ENCODE data around the gene ST3GAL4. TPM values are rescaled to one million over a fixed set of nuclear protein-coding genes. Genes with fewer than 3 reads are reported as not detected.

ST3GAL4 gene
- total RNA-seq, 1 donor from 2014 or later: 73.1 TPM

GRCh38 chr11:126352934-126353801, 2.3 kb upstream of the ST3GAL4 start:
- TF ChIP-seq CTCF (IDR thresholded peaks at IDR 0.05): no peak
- no peaks in the 10 kb centered on the region for H3K9me3 Mint-ChIP-seq (ENCODE audit: unreplicated experiment)
- peak overlapping the region; percentile 96 for H3K27ac Mint-ChIP-seq (ENCODE audit: unreplicated experiment)
- peaks cover 7% of the 10 kb centered on the region for H3K36me3 Mint-ChIP-seq (ENCODE audit: unreplicated experiment)
- peaks cover 65% of the 10 kb centered on the region for H3K4me1 Mint-ChIP-seq (ENCODE audit: unreplicated experiment)
- H3K27me3 Mint-ChIP-seq (ENCODE audit: unreplicated experiment): no peaks in the 10 kb centered on the region
- H3K4me3 Mint-ChIP-seq (ENCODE audit: unreplicated experiment): peak overlapping the region; percentile 69
- DNase-seq (ENCODE audit: extremely low spot score, unreplicated experiment): no peak

- H3K27ac Mint-ChIP-seq (ENCODE audit: unreplicated experiment): peak overlapping the region; percentile 94
- no peaks in the 10 kb centered on the region for H3K9me3 Mint-ChIP-seq (ENCODE audit: unreplicated experiment)
- no peaks in the 10 kb centered on the region for H3K27me3 Mint-ChIP-seq (ENCODE audit: unreplicated experiment)
Observed at GRCh38 chr11:126354631-126355323, 709 bp upstream of the ST3GAL4 start.

GRCh38 chr11:126355926-126356897, 726 bp downstream of the ST3GAL4 start:
- Mint-ChIP-seq H3K4me1 (ENCODE audit: unreplicated experiment) (peaks cover 76% of the 10 kb centered on the region), H3K4me3 (ENCODE audit: unreplicated experiment) (peak overlapping the region; percentile 85), H3K27ac (ENCODE audit: unreplicated experiment) (peak overlapping the region; percentile 86), H3K27me3 (ENCODE audit: unreplicated experiment) (no peaks in the 10 kb centered on the region), H3K9me3 (ENCODE audit: unreplicated experiment) (no peaks in the 10 kb centered on the region), H3K36me3 (ENCODE audit: unreplicated experiment) (no peaks in the 10 kb centered on the region)
- no peak for TF ChIP-seq CTCF (IDR thresholded peaks at IDR 0.05)
- peak; percentile 89 for DNase-seq (ENCODE audit: extremely low spot score, unreplicated experiment)

More at GRCh38 chr11:126354631-126355323, 709 bp upstream of the ST3GAL4 start:
- no peak for DNase-seq (ENCODE audit: extremely low spot score, unreplicated experiment)
- peaks cover 68% of the 10 kb centered on the region for H3K4me1 Mint-ChIP-seq (ENCODE audit: unreplicated experiment)
- TF ChIP-seq CTCF (IDR thresholded peaks at IDR 0.05): no peak
- peaks cover 5% of the 10 kb centered on the region for H3K36me3 Mint-ChIP-seq (ENCODE audit: unreplicated experiment)
- H3K4me3 Mint-ChIP-seq (ENCODE audit: unreplicated experiment): peak overlapping the region; percentile 87

GRCh38 chr11:126357055-126357962, 1.8 kb downstream of the ST3GAL4 start:
- TF ChIP-seq CTCF (IDR thresholded peaks at IDR 0.05): no peak
- Mint-ChIP-seq H3K27ac (ENCODE audit: unreplicated experiment) (peak overlapping the region; percentile 86), H3K27me3 (ENCODE audit: unreplicated experiment) (no peaks in the 10 kb centered on the region), H3K4me3 (ENCODE audit: unreplicated experiment) (peak overlapping the region; percentile 85), H3K36me3 (ENCODE audit: unreplicated experiment) (no peaks in the 10 kb centered on the region), H3K9me3 (ENCODE audit: unreplicated experiment) (no peaks in the 10 kb centered on the region), H3K4me1 (ENCODE audit: unreplicated experiment) (peaks cover 77% of the 10 kb centered on the region)
- DNase-seq (ENCODE audit: extremely low spot score, unreplicated experiment): no peak
